Measurements from ENCODE around the gene ZNF296.

ZNF296 gene

DNA sequence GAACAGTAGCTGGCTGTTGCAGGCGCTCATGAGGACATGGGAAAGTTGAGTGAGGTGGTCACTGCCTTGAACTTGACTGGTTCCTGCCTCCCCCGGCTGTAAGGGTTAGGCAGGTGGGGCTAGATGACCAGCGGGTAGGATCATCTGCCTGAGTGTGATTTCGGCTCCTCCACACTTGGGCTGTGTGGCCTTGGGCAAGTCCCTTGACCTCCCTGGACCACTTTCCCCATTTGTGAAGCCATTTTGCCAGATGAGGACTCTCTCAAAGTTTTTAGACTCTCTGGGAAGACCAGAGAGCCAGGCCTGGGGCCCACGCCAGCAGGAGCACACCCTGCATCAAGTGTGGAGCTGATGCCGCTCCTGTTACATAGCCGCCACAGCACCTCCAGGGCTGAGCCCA lies 26.2 kb upstream of the ZNF296 start:
- TF ChIP-seq ESRRG (CRISPR knock-in tag; IDR thresholded peaks at IDR 0.05) (no peak), ZNF565 (CRISPR knock-in tag; conservative IDR thresholded peaks at IDR 0.05; ENCODE audit: low read depth) (no peak), BACH2 (CRISPR knock-in tag; IDR thresholded peaks at IDR 0.05; ENCODE audit: borderline replicate concordance) (no peak), ARNTL (CRISPR knock-in tag; IDR thresholded peaks at IDR 0.05; ENCODE audit: borderline replicate concordance, low read depth) (no peak), TOX (CRISPR knock-in tag; IDR thresholded peaks at IDR 0.05; ENCODE audit: borderline replicate concordance) (no peak), ZNF8 (CRISPR knock-in tag; IDR thresholded peaks at IDR 0.05) (no peak), ZC3H10 (CRISPR knock-in tag; IDR thresholded peaks at IDR 0.05) (no peak)
- no peak for ATAC-seq

DNA sequence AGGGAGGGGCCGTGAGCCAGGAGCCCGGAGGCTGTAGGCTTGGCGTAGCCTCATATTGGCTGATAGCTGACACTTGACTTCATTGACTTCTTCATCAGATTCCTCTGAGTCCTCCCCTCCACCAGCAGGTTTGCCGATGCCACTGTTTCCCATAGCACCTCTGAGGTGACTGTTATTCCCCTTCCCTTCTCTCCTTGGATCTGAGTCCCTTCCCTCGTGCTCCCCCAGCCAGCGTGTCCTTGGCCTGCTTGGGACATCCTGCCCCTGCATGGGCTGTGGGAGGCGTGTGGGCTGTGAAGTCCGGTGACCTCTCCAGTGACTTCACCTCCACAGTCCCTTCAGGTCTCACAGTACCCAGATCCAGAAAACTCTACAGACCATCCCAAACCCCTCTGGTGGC lies 25.5 kb upstream of the ZNF296 start:
- TF ChIP-seq ZNF8 (CRISPR knock-in tag; IDR thresholded peaks at IDR 0.05): no peak
- ATAC-seq: no peak

DNA sequence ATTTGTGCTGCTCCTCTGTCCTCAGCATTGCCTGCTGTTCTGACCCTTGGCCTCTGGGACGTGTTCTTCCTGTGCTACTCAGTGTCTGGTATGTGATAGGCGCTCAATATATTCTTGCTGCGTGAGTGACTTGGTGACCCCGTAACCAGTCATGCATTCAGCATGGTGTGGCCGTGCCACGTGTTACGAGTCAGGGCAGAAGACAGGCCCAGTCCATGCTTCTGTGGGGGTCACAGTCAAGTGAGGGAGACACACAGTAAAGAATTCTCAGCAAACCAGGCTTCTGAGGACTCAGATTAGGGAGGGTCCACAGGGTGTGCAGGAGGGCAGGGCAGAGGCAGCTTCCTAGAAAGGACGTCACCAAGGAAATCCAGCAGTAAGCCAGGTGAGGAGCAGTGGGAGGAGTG lies 24.6 kb upstream of the ZNF296 start:
- TF ChIP-seq TOX (CRISPR knock-in tag; IDR thresholded peaks at IDR 0.05; ENCODE audit: borderline replicate concordance) (no peak), CSRNP3 (CRISPR knock-in tag; IDR thresholded peaks at IDR 0.05) (no peak), TCF4 (CRISPR knock-in tag; IDR thresholded peaks at IDR 0.05; ENCODE audit: borderline replicate concordance) (no peak), PATZ1 (CRISPR knock-in tag; IDR thresholded peaks at IDR 0.05; ENCODE audit: borderline replicate concordance) (no peak), SNAI2 (CRISPR knock-in tag; IDR thresholded peaks at IDR 0.05) (no peak), PPARA (CRISPR knock-in tag; IDR thresholded peaks at IDR 0.05; ENCODE audit: borderline replicate concordance) (no peak), ZNF565 (CRISPR knock-in tag; conservative IDR thresholded peaks at IDR 0.05; ENCODE audit: low read depth) (no peak), ARNTL (CRISPR knock-in tag; IDR thresholded peaks at IDR 0.05; ENCODE audit: borderline replicate concordance, low read depth) (no peak)
- no peak for ATAC-seq

DNA sequence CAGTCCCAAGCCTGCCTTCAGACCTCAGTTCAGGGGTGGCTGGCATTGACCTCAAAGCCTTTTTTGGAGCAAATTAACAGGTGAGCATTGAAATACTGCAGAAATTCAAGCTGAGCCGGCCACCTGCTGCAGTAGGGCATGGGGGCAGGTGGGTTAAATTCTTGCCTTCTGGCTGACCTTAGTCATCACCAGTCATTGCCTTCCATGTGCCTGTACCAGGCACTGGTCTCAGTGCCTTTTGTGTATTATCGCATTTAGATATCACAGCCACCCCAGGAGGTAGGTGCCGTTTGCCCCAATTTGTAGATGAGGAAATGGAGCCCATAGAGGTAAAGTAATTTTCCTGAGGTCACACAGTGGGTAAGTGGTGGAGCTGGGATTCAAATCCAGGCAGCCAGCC lies 23.9 kb upstream of the ZNF296 start:
- TF ChIP-seq BACH2 (CRISPR knock-in tag; IDR thresholded peaks at IDR 0.05; ENCODE audit: borderline replicate concordance) (no peak), GLIS3 (CRISPR knock-in tag; IDR thresholded peaks at IDR 0.05) (no peak), OSR1 (CRISPR knock-in tag; IDR thresholded peaks at IDR 0.05) (no peak), ZNF565 (CRISPR knock-in tag; conservative IDR thresholded peaks at IDR 0.05; ENCODE audit: low read depth) (no peak), ZC3H10 (CRISPR knock-in tag; IDR thresholded peaks at IDR 0.05) (no peak), RARB (CRISPR knock-in tag; IDR thresholded peaks at IDR 0.05) (no peak), PPARA (CRISPR knock-in tag; IDR thresholded peaks at IDR 0.05; ENCODE audit: borderline replicate concordance) (no peak), ISL1 (CRISPR knock-in tag; IDR thresholded peaks at IDR 0.05) (no peak), CSDC2 (CRISPR knock-in tag; IDR thresholded peaks at IDR 0.05) (no peak), ZFP30 (CRISPR knock-in tag; IDR thresholded peaks at IDR 0.05) (no peak), TCF4 (CRISPR knock-in tag; IDR thresholded peaks at IDR 0.05; ENCODE audit: borderline replicate concordance) (no peak), ARNTL (CRISPR knock-in tag; IDR thresholded peaks at IDR 0.05; ENCODE audit: borderline replicate concordance, low read depth) (no peak)
- TF ChIP-seq, protein P1, sequence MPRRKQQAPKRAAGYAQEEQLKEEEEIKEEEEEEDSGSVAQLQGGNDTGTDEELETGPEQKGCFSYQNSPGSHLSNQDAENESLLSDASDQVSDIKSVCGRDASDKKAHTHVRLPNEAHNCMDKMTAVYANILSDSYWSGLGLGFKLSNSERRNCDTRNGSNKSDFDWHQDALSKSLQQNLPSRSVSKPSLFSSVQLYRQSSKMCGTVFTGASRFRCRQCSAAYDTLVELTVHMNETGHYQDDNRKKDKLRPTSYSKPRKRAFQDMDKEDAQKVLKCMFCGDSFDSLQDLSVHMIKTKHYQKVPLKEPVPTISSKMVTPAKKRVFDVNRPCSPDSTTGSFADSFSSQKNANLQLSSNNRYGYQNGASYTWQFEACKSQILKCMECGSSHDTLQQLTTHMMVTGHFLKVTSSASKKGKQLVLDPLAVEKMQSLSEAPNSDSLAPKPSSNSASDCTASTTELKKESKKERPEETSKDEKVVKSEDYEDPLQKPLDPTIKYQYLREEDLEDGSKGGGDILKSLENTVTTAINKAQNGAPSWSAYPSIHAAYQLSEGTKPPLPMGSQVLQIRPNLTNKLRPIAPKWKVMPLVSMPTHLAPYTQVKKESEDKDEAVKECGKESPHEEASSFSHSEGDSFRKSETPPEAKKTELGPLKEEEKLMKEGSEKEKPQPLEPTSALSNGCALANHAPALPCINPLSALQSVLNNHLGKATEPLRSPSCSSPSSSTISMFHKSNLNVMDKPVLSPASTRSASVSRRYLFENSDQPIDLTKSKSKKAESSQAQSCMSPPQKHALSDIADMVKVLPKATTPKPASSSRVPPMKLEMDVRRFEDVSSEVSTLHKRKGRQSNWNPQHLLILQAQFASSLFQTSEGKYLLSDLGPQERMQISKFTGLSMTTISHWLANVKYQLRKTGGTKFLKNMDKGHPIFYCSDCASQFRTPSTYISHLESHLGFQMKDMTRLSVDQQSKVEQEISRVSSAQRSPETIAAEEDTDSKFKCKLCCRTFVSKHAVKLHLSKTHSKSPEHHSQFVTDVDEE (CRISPR knock-in tag; IDR thresholded peaks at IDR 0.05): no peak
- no peak for ATAC-seq

DNA sequence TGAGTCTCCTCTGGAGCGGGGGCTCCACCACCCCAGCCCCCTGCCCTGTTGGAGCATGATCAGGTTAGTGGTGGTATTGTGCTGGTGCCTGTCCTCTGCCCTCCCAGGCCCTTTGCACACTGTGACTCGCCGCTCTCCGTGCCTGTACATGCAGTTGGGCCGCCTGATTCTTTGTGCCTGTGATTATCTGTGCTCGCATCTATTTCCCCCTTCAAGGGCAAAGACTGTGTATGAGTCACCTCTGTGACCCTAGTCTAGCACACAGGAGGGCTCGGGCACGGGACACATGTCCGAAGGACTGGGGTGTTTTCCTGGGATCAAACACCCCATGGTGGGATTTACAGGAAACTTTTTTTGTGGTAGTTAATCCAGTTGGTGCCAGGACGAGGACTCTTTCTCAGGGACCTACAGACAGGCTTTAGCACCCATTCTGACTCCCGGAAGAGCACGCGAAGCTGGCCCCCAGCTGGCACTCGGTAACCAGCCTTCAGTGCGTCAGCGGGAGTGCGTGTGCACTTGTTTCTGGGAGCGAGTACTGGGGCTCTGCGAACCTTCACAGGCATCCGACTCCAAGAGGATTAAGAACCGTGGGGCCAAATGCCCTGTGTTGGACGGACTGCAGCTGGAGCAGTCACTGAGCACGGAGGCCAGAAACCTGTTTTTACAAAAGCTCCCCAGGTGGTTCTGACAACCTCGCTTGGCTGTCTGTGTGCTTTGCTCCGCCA lies 23.4 kb upstream of the ZNF296 start:
- ATAC-seq: no peak
- no peak for TF ChIP-seq ARNTL (CRISPR knock-in tag; IDR thresholded peaks at IDR 0.05; ENCODE audit: borderline replicate concordance, low read depth)
- no peak for TF ChIP-seq OSR1 (CRISPR knock-in tag; IDR thresholded peaks at IDR 0.05)
- TF ChIP-seq ZNF8 (CRISPR knock-in tag; IDR thresholded peaks at IDR 0.05): no peak
- TF ChIP-seq TOX (CRISPR knock-in tag; IDR thresholded peaks at IDR 0.05; ENCODE audit: borderline replicate concordance): no peak
- no peak for TF ChIP-seq ZFP30 (CRISPR knock-in tag; IDR thresholded peaks at IDR 0.05)
- no peak for TF ChIP-seq ISL1 (CRISPR knock-in tag; IDR thresholded peaks at IDR 0.05)
- no peak for TF ChIP-seq PPARA (CRISPR knock-in tag; IDR thresholded peaks at IDR 0.05; ENCODE audit: borderline replicate concordance)
- no peak for TF ChIP-seq CSDC2 (CRISPR knock-in tag; IDR thresholded peaks at IDR 0.05)
- TF ChIP-seq, protein P2, sequence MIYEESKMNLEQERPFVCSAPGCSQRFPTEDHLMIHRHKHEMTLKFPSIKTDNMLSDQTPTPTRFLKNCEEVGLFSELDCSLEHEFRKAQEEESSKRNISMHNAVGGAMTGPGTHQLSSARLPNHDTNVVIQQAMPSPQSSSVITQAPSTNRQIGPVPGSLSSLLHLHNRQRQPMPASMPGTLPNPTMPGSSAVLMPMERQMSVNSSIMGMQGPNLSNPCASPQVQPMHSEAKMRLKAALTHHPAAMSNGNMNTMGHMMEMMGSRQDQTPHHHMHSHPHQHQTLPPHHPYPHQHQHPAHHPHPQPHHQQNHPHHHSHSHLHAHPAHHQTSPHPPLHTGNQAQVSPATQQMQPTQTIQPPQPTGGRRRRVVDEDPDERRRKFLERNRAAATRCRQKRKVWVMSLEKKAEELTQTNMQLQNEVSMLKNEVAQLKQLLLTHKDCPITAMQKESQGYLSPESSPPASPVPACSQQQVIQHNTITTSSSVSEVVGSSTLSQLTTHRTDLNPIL (CRISPR knock-in tag; IDR thresholded peaks at IDR 0.05; ENCODE audit: low read depth): no peak
- no peak for TF ChIP-seq PATZ1 (CRISPR knock-in tag; IDR thresholded peaks at IDR 0.05; ENCODE audit: borderline replicate concordance)
- no peak for TF ChIP-seq BACH2 (CRISPR knock-in tag; IDR thresholded peaks at IDR 0.05; ENCODE audit: borderline replicate concordance)
- no peak for TF ChIP-seq TCF4 (CRISPR knock-in tag; IDR thresholded peaks at IDR 0.05; ENCODE audit: borderline replicate concordance)
- no peak for TF ChIP-seq ESRRG (CRISPR knock-in tag; IDR thresholded peaks at IDR 0.05)
- TF ChIP-seq ZC3H10 (CRISPR knock-in tag; IDR thresholded peaks at IDR 0.05): no peak

Data from SK-N-SH treated with all-trans-retinoic acid at 6 μM for 48 hours (cell line).